HG03103 (cell line): ENCODE data around the gene TUBG2.
"Not testable (repeated sequence)": the region's sequence is repeated elsewhere in the genome, so short reads cannot be mapped to it uniquely, and the experiment has no call there.

Source experiments
- ATAC-seq: cut with Tn5 transposase; IDR thresholded peaks from one replicate; pipeline ENCODE4 v1.9.1; 2021; ENCODE audit warnings: low read depth; ENCODE audit not compliant: unreplicated experiment

Gene TUBG2

DNA sequence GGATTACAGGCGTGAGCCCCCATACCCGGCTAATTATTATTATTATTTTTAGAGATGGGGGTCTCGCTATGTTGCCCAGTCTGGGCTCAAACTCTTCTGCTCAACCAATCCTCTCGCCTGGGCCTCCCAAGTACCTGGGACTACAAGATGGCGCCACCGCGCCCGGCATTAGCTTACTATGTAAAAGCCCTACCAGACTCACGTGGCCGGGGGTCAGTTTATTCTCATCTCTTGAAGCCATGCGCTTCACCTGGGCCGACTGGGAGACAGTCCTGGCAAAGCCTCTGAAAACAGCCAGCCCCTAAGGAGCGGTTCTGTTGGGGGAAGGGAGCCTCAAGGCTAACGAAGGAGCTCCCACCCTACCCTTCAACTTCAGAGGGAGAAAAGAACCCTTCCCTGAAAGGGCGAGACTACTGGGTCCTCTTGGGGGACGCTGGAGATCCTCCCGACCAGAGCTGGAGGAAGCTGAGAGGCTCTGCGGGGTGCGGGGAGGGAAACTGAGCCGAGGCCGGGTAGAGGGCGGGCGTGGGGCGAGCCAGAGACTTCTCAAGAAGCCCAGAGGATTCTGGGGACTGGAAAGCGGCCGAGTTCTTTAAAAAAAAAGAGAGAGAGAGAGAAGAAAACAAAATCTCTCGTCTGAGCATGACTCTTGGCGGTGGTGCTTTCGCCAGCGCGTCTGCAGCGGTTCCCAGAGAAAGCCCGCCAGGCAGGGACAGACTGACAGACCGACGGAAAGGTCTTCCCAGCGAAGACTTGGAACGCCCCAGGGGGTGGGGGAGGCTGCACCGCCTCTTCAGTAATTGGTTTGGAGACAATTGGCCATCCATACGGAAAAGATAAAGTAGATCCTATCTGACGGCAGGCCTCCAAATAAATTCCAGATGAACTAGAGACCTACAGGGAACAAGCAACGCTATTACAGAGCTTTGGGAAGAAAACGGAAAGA is 5.6 kb upstream of the TUBG2 start:
- no peak for ATAC-seq

DNA sequence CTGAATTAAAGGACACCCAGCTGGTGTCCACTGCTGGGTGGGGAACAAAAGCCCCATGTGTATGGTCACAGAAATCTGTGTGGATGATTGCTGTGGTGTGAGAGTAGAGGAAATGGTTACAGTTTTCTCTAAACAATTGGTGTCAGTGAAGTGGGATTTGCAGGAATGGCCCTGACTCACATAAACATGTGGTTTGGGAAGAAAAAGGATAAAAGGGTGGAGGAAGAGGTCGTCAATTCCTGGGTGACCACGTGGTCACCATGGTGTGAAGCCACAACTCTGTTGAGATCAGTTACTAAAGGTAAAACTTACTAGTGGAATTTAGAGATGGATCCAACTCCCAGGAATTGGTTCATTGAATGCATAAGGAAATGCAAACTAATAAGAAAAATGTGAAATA is 3.6 kb upstream of the TUBG2 start:
- no peak for ATAC-seq

DNA sequence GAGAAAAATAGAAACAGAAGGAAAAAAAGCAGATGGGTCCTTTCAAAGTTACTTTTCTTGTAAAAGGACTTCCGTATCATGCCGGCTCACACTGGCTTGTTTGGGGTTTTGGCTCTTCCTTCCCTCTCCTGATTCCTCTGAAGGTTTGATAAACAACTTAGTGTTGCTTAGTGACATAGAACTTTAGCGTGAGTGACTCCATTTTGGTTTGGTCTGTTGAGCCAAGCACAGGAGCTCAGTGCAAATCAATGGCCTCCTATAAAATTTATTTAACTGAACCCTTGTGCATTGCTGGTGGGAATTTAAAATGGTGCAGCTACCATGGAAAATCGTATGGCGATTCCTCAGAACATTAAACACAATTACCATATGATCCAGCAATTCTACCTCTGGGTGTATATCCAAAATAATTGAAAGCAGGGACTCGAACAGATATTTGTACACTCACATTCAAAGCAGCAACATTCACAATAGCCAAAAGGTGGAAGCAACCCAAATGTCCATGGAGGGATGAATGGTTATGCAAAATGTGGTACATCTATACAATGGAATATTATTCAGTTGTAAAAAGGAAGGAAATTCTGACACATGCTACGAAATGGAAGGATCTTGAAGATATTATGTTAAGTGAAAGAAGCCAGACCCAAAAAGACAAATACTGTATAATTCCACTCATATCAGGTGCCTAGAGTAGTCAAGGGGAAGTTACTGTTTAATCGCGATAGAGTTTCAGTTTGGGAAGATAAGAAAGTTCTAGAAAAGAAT is 1.1 kb upstream of the TUBG2 start:
- ATAC-seq = no peak

DNA sequence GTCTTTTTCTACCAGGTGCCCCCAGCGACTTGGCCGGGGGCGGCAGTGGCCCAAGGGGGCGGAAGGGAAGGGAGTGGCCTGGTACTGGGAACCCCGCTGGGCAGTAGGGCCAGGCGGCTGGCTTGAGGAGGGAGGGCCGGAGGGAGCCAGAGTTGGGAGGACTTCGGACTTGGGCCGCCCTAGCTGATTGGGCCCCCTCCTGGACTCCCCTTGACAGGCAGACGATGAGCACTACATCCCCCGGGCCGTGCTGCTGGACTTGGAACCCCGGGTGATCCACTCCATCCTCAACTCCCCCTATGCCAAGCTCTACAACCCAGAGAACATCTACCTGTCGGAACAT is 819 bp downstream of the TUBG2 start:
- not testable (repeated sequence) for ATAC-seq

DNA sequence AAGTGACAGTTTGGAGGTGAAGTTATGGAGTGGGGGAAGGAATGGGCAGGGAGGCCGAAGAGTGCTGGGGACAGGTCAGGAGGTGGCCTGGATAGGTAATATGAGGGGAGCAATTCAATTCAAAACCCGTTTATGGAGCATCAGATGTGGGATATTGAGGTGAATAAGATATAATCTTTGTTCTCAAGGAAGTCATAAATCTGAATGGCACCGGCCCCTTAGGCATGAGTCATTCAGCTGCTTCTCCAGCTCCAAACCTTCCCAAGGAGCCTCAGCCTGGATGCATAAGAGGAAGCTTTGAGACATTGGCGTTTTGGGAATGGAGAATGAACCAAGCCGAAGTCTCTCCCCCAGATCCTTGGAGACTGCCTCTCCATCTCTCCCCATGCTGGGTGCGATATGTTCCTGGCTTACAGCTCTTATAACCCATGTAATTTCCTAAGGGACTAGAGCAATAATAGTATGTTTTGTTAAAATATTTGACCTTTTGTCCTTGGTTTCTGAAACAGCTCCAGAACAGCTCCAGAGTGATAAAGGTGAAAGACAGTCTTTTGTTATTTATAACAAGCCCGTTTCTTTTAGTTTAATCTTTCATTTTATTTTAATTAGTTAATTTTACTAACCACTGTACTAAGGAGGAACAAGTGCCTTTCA is 1.7 kb downstream of the TUBG2 start:
- no peak for ATAC-seq

DNA sequence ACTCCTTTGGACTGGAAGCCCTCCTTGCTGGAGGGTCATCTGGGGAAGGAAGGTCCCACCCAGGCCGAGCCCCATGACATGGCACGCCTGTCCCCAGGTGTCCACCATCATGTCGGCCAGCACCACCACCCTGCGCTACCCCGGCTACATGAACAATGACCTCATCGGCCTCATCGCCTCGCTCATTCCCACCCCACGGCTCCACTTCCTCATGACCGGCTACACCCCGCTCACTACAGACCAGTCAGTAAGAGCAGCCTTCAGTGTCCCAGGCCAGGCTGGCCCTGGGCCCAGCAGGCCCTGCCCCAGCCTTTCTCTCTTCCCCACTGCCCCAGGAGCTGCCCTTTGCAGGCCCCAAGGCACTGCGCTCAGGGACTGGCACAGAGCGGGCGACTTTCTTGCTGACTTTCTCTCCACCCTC is 6.5 kb downstream of the TUBG2 start:
- no peak for ATAC-seq

DNA sequence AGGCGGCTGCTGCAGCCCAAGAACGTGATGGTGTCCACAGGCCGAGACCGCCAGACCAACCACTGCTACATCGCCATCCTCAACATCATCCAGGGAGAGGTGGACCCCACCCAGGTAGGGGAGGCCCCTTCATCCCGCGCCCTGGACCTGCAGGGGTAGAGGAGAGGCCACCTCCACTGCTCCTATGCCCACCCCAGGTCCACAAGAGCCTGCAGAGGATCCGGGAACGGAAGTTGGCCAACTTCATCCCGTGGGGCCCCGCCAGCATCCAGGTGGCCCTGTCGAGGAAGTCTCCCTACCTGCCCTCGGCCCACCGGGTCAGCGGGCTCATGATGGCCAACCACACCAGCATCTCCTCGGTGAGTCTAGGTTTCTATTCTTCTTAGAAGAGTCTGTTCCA is 7.0 kb downstream of the TUBG2 start:
- not testable (repeated sequence) for ATAC-seq

DNA sequence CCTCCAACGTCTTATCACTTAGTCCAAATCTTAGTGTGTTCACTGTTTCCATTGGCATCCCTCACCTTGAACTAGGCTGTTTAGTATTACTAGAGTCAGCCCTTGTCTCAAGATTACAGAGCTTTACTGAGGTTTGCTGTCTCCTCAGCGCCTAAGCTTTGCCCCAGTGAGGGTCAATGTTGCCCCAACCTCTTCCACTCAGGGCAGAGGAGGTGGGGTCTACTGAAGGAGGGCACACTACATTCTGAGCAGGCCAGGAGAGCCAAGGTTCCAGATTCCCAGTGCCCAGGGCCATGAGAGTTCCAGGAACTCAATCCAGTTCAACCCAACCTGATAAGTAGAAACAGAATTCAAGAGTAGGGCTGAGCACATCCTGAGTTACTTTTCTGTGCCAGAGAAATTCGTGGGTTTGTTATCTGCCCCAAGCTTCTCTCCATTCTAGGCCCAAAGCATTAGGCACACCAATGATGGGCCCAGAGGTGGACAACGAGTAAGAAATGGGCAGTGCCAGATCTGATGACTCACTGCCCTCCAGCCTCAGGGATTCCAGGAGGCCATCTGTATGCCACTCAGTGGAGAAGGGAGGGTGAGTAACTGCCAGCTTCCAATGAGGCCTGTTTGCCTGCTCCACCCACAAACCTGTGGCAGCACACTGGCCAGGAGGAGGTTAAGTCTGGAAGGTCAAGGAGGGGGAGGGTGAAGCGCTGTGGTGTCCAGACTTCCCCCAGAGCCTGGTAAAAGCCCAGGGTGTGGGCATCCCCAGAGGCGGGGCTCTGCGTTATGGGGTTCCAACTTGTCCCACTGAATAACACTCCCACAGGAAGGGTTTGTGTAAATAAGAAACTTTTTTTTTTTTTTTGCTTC is 8.2 kb downstream of the TUBG2 start:
- ATAC-seq = no peak

DNA sequence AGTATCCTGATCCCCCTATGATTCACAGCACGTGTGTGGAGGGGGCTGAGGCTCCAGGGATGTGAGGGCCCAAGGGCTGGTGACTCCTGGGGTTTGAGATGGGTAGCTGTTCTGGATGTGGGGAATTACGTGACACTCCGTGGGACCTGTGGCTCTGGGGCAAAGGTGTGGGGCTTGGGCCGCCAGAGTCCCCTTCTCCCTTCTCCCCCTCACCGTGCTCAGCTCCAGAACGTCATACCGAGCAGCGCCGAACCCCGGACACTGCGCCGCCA is 10.6 kb downstream of the TUBG2 start:
- no peak for ATAC-seq

DNA sequence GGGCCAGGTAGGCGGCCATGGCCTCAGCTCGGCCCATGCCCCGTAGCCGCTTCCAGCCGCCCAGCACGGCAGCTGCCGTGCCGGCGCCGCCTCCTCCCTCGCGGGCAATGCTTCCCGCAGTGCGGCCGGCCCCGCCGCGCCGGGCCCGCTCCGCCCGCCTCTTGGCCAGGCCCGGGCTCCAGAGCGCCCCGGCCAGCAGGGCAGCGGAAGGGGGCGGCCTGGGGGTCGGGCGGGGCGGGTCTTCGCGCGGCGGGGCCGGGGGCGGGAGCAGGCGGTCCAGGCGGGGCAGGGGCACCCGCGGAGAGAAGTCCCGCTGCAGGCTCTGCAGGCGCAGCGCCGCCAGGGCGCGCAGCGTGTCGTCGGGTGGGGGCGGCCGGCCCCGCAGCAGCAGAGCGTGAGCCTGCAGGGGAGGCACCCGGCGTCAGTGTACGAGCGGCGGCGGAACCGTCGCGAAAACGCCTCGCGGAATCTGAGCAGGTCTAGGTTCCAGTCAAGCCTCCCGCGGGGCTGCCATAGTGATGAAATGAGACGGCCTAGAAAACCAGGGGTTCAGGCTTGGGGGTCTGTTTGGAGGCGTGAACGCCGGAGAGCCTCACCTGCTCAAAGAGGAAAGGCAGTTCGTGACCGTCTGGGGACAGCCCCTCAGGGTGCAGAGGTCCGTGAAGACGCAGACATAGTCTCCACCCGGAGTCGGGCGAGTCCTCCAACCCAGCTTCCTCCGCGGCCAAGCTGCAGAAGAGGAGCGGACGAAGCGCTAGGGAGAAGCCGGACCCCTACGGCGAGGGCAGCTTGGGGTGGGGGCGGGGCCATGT is 11.1 kb downstream of the TUBG2 start:
- no peak for ATAC-seq

DNA sequence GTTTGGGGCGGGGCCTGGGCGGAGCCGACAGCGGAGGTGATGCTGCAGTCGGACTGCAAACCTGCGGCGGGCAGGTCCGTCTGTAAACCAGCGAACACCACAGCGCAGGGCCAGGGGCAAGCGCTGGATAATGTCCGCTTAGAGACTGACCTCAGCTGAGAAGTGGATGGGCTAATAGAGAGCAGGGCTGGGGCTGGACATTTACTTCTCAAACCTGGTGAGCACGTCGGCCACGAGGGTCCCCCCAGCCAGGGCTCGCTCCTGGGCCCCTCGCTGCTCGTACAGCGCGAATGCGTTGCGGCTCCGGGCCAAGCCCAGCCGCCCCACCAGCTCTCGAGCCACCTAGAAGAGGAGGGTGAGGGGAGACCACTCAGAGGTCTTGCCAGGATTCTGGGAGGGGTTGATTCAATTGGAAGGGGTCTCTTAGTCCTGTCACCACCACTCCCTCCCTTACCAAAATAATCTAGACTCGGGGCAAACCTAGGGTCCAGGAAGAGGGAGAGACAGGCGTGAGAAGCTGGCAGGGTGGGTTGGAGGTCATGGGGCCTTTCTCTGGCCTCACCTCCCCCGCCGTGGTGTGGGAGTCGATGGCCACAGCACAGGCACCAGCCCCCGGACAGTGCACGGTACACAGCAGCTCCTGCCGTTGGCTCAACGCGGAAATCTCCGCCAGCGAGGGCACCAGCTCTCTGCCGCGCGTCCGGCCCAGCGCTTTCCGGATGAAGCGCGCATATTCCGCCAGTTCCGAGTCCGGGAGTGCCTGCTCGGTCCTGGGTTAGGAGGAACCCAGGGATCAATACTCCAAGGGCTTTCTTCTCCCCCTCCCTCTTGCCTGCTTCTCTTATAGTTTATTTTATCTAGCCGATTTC is 11.9 kb downstream of the TUBG2 start:
- no peak for ATAC-seq

DNA sequence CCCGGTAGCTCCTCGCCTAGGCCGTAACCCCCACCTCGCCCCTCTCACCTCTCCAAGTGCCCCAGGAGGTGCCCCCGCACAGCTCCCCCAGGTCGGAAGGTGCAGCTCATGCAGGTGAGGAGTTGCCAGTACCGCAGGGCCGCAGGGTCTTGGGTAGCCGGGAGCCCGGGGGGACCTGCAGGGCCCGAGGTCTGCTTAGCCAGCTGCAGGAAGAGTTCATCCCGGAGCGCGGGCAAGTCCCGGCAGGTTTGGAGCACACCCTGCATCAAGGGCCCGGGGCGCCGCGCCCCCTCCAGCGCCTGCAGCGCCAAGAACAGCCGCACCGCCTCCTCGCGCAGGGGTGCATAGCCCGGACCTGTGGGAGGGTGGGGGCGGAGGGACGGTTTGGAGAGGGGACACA is 13.0 kb downstream of the TUBG2 start:
- no peak for ATAC-seq

DNA sequence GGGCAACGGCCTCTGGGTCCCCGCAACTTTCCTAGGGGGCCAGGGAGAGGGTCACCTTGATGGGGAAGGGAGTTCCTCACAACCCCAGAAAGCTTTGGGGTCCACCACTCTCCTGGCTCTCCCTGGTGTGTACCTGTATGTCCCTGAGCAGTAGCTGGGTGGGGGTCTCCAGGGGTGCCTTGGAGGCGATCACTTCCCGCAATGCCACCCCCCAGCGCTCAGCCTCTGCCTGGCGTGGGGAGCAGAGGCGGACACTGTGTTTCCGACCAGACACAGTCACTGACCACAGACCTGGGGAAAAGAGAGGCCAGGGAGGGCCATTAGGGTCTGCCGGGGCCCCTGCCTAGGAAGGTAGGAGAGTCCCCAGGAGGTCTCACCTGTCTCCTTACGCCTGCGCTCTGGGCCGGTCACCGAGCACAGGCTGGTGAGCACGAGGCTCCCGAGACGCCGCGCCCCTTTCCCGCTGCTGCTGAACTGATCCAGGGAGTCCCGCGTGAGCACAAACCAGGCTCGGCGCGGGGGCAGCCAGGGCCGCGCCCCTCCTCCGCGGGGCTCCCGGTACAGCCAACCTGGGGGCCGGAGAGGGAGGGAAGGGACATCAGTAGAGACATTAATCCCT is 14.3 kb downstream of the TUBG2 start:
- no peak for ATAC-seq

DNA sequence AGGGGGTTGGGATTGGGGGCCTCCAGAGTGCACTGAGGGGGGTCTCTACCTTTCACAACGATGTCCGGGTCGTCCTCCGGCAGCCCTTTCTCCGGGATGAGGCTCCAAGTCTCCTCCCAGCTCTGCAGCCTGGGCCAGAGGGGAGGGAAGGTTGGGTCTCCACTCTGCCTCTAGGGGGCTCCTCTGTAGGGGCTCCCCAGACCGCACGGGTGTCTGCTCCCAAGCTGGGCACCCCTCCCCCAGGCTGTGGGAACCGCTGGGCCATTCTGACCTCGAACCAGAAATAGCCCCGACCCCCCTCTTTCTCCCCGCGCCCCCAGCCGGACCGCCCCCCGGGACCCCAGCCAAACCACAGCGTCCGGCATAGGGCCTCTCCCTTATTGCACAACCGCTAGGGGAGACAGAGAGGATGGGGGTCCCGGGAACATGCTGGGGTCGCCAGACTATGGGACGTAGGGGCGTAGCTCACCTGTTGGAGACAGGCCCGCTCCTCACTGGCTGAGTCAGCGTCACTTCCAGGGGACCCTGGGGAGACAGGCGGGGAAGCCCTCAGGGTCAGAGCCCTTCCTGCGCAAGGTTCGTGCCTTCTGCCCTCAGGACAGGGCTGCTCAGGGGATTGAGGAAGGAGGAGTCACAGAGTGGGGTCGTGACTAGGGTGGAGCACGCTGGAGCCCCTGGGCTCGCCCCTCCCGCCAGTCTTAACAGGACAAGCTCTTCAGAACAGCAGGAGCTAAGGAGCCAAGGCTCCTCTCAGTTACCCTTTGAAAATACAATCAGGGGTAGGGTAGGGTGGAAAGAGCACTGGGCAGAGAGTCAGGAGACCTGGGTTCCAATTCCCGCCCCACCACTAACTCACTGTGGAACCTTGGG is 15.0 kb downstream of the TUBG2 start:
- no peak for ATAC-seq

DNA sequence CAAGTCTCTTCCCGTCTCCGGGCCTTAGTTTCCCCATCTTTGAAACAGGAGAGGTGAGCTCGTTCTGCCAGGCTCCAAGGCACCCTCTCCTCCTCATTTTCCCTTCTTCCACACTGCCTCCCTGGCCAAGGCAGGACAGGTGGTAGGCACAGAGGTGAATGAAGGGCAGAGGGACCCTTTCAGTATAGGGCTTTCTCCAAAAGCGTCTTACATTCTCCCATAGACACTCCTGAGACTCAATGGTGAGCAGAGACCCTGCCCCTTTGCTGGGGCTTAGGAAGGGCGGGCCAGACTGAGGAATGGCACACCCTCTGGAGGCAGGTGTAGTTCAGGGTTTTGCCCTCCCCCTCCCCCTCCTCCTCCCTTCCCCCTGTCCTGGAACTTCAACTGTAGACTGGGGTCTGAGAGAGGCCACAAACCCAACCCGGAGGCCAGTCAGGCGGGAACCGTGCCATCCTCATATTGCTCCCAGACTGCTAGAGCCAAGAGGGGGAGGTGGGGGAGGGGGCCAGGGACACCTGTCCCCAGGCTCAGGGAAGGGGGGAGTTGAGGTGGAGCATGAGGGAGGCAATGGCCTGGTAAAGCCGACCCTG is 15.8 kb downstream of the TUBG2 start:
- ATAC-seq = no peak

DNA sequence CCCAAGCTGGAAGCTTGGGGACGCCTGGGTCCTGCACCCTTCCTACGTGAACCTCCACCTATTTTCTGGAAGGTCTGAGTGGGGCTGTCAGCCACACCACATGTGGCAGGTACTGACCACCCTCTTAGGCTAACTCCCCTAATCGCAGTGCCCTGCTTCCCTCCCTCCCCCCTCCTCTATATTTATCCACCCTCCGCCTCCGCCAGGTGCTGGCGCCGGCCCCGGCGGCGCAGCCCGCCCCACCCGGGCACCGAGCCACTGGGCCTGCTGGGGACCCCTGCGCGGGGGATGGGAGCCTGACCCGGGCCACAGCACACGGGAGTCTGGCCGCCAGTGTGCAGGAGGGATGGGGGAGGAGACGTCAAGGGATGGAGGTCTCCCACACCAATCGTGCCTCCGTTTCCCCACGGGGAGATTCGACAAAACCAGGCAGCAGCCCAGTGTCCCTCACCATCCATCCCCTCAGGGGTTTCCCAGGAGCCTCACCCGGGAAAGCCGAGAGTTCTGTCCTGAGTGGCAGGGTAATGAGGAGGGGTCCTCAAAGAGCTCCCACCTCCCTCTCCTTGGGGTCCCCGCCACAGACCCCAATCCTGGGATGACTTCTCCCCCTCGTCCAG is 16.4 kb downstream of the TUBG2 start:
- no peak for ATAC-seq

DNA sequence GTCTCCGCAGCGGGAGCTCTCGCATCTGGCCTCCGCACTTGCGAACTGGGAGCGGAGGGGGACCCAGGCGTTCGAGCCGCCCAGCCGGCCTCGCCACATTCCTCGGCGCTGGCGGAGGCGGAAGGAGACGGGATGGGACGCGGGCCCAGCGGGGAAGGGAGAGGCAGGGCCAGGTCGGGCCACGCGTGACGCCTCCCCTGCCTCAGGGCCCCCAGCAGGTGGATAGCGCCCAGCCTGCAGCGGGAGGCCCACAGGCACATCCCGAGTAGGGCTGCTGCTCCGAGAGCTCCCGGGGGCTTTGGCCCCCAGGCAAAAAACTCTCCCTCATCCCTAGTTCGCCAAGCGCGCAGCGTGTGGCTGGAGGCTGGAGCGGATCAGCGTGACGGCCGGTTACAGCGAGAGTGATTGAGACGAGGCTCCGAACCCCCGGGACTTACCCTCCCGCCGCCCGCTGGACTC is 16.9 kb downstream of the TUBG2 start:
- no peak for ATAC-seq
